Fibroblast of pulmonary artery (primary cell): ENCODE results near the gene MTMR2.

Experiments used
- DNase-seq: peaks from one replicate; pipeline ENCODE4 v3.0.0-alpha.2; 2010; ENCODE audit warnings: low read depth
- H3K4me3 ChIP-seq: replicated peaks from 2 replicates; pipeline ENCODE4 v1.5.1; 2011; ENCODE audit warnings: low read depth, mild to moderate bottlenecking, control low read depth, low read length, moderate library complexity
- TF ChIP-seq, protein P1 (sequence below): IDR thresholded peaks from 2 replicates; pipeline ENCODE4 v1.5.1; 2011; ENCODE audit warnings: mild to moderate bottlenecking, control low read depth, low read length, inconsistent platforms; ENCODE audit errors: missing control alignments

The MTMR2 gene

DNA sequence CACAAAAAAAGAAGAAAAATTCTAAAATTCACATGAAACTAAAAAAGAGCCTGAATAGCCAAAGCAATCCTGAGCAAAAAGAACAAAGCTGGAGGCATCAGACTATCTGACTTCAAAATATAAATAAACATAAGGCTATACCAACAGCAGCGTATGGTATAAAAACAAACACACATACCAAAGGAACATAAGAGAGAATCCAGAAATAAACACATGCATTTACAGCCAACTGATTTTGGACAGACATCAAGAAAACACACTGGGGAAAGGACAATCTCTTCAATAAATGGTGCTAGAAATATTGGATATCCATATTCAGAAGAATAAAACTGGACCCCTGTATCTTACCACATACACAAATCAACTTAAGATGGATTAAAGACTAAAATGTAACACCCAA, 2.8 kb upstream of the MTMR2 start:
- H3K4me3 ChIP-seq: no peak overlapping the region
- DNase-seq: no peak
- TF ChIP-seq, protein P1, sequence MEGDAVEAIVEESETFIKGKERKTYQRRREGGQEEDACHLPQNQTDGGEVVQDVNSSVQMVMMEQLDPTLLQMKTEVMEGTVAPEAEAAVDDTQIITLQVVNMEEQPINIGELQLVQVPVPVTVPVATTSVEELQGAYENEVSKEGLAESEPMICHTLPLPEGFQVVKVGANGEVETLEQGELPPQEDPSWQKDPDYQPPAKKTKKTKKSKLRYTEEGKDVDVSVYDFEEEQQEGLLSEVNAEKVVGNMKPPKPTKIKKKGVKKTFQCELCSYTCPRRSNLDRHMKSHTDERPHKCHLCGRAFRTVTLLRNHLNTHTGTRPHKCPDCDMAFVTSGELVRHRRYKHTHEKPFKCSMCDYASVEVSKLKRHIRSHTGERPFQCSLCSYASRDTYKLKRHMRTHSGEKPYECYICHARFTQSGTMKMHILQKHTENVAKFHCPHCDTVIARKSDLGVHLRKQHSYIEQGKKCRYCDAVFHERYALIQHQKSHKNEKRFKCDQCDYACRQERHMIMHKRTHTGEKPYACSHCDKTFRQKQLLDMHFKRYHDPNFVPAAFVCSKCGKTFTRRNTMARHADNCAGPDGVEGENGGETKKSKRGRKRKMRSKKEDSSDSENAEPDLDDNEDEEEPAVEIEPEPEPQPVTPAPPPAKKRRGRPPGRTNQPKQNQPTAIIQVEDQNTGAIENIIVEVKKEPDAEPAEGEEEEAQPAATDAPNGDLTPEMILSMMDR: no peak

DNA sequence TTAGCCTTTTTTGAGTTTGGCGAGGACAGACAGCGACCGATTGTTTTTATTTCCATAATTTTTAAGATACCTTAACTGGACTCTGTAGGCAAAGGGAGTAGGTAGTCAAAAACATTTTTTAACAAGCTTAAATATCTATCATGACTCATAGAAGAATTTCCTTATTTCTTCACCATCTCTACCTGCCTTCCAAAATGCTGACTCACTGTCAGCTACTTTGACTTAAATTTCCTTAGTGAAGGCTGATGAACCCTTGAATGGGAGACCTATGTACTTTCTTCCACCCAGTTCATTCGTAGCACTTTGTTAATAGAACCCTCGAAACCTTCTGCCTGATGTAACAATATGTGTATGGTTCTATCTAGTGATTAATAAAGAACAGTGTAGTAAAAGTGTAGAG, 1.1 kb upstream of the MTMR2 start:
- TF ChIP-seq, protein P1: no peak
- peak; percentile 74 for DNase-seq
- peak overlapping the region; percentile 91 for H3K4me3 ChIP-seq

DNA sequence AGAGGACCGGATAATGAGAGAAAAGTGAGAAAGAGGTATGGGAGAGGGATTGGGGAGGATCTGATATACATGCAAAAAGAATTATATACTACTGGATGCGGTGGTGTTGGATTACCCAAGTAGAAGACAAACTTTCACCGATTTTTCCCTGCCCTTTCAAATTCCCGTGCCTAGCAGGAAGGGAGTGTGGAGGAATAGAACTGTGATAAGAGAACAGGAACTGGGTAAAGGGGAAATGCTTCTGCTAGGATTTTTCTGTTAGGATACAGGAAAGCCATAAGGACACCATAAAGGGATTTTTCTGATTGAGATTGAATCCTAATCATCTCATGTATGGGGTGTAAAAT, 480 bp upstream of the MTMR2 start:
- peak overlapping the region; percentile 91 for H3K4me3 ChIP-seq
- TF ChIP-seq, protein P1: no peak
- peak; percentile 57 for DNase-seq

DNA sequence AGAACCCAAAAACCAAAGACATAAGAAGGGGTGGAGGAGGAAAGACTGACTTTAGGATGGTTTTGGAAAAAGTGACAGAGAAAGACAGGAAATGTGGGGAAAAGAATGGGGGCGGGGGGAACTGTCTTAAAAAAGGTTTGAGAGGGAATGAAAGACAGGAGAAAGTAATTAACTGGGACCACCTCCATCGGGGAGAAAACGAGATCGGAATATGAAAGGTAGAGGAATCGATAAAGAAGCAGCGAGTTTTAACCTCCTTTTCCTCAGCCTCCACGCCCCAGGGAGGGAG, 524 bp downstream of the MTMR2 start:
- TF ChIP-seq, protein P1: no peak
- DNase-seq: no peak
- H3K4me3 ChIP-seq: peak overlapping the region; percentile 91

DNA sequence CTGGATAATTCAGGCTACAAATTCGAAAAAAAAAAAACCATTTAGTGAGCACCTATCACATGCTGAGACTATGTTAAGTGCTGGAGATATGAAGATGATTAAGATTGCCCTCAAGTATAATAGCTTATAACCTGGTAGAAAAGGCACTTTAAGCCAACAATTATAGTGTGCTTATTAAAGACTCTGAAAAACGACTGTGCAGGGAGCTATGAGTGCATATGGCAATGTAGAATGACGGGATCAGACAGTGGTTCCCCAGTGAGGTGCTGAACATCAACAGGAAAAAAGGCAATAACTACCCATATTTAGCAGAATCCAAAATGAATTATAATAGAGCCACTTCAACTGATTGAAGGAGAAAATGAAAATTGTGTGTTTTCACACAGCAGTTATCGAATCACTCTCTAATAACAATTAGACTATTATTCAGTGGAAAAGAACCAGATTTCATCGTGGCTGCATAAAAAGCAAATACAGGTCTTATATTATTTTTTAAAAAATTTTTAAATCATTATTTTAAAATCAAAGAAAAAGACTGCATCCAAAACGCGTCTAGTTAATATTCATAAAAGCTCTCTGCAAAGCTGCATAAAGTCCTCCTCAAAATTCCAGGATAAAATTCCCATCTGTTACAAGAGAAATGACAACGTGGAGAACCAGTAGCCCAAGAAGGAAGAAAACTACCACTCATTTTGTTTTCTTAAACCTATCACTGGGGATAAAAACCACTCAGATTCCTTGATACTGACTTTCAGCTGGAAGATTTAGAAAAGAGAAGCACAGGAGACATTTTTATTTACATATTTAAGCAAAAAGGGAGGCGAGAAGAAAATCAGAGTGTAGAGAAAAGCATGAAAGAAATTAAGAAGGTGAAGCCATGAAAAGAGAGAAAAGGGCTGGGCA, 1.1 kb downstream of the MTMR2 start:
- H3K4me3 ChIP-seq: peak overlapping the region; percentile 91
- TF ChIP-seq, protein P1: no peak
- peak; percentile 26 for DNase-seq

DNA sequence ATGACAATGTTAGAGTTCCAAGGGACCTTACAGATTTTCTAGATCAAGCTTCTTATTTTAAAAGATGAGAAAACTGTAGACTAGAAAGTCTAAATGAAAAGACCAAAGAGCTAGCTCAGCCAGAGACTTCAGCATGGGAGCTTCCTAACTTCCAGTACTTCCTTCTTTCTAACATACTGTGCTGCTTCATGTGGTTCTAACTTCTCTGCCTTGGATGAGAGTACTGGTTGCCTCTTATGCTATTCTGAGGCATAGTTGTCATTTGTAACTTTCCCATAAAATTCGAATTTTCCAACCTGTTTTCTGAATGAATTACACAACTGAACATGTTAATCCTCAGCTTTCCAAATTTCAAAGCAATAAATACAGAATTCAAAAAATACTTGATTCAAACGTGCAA, 1.8 kb downstream of the MTMR2 start:
- DNase-seq: peak; percentile 30
- TF ChIP-seq, protein P1: no peak
- peak overlapping the region; percentile 91 for H3K4me3 ChIP-seq
